ENCODE data around the gene PTPN20.

- no peak for TF ChIP-seq EP300 (IDR thresholded peaks at IDR 0.05)
- TF ChIP-seq CTCF (IDR thresholded peaks at IDR 0.05), result no peak
- TF ChIP-seq POLR2A (IDR thresholded peaks at IDR 0.05), result no peak
Measured at GRCh38 chr10:47020471-47020870, 109.2 kb downstream of the PTPN20 start.

Data from tibial nerve (tissue), 4 donors.